Testis (tissue), 3 donors: ENCODE data around the gene DRD4. TPM values are rescaled to one million over a fixed set of nuclear protein-coding genes. Genes with fewer than 3 reads are reported as not detected.

Experiments used
- DNase-seq: peaks from one replicate; pipeline ENCODE4 v3.0.0-alpha.2; 2019
- H3K27ac ChIP-seq, 2 donors: fragments of 200-600 bp; sonication (generic); one replicate each; pipeline ENCODE4 v1.5.1; 2019
- H3K27me3 ChIP-seq: fragments of 200-600 bp; sonication (generic); one replicate; pipeline ENCODE4 v1.5.1; 2019
- H3K36me3 ChIP-seq: fragments of 200-600 bp; sonication (generic); one replicate; pipeline ENCODE4 v1.5.1; 2017; ENCODE audit warnings: low read depth; ENCODE audit errors: missing control alignments
- H3K4me1 ChIP-seq: fragments of 200-600 bp; sonication (generic); one replicate; pipeline ENCODE4 v1.5.1; 2019
- H3K4me3 ChIP-seq, 2 donors: fragments of 200-600 bp; sonication (generic); one replicate each; pipeline ENCODE4 v1.5.1; 2017 to 2019
- H3K9me3 ChIP-seq: fragments of 200-600 bp; sonication (generic); one replicate; pipeline ENCODE4 v1.5.1; 2017
- CTCF ChIP-seq, 3 experiments: fragments of 450-650 bp in 2 of 3; fragments of 200-600 bp in 1 of 3; sonication (generic) in 1 of 3; IDR thresholded peaks; one replicate each; pipeline ENCODE4 v1.5.1; 2016 to 2019; ENCODE audit warnings: antibody characterized with exemption in 3 of 3, mild to moderate bottlenecking in 2 of 3, moderate library complexity in 1 of 3
- POLR2A ChIP-seq: fragments of 450-650 bp; IDR thresholded peaks from one replicate; pipeline ENCODE4 v1.6.1; 2017; ENCODE audit warnings: antibody characterized with exemption, mild to moderate bottlenecking, moderate library complexity
- WGBS, 2 donors: methylation state at CpG; one replicate each; pipeline ENCODE4 v1.1.5; 2018; 5-methylcytosine and 5-hydroxymethylcytosine counted together
- intact Hi-C: fragments of 100-400 bp; cut with DNase I; formaldehyde crosslinking; loops from one replicate; pipeline ENCODE4 v1.15.1; 2023; ENCODE audit warnings: low total_unique reads
- polyA plus RNA-seq: library from polyadenylated mRNA; stranded (reverse); fragments of 350-450 nt; fragmentation: Illumina TruSeq; extraction: RNeasy Lipid Tissue Mini Kit (QIAGEN cat#74804); gene quantifications from one replicate; pipeline ENCODE4 v1.2.3, GENCODE V29; 2014; ENCODE audit warnings: low read depth, low replicate concordance; ENCODE audit not compliant: insufficient read depth
- total RNA-seq, 2 donors: library from RNA; depleted of rRNA; stranded (reverse); fragments of >200 nt; gene quantifications; one replicate each; pipeline ENCODE4 v1.2.3, GENCODE V29; 2016

DRD4 gene
- total and polyA plus RNA-seq, 3 donors from 2014 or later: 1.5 to 3.3 (median 2.0) TPM

- peak overlapping the region; percentile 51 to 76 for H3K27ac ChIP-seq
Measured at GRCh38 chr11:665062-665703, 28.1 kb downstream of the DRD4 start.

GRCh38 chr11:665704-666281 is 28.7 kb downstream of the DRD4 start:
- Histone ChIP-seq H3K4me3 (no peak overlapping the region), H3K4me1 (peaks cover 15% of the 10 kb centered on the region), H3K27me3 (no peaks in the 10 kb centered on the region), H3K9me3 (no peaks in the 10 kb centered on the region), H3K36me3 (no peaks in the 10 kb centered on the region), H3K27ac (peak overlapping the region; percentile 51 to 76)
- peak; percentile 61 for DNase-seq
- intact Hi-C loops: no loop called here
- WGBS, 2 donors: 58 to 64% methylated on average over 11 of the region's 11 CpGs
- TF ChIP-seq CTCF (IDR thresholded peaks at IDR 0.05) (no peak), POLR2A (no peak)

More at GRCh38 chr11:665062-665703, 28.1 kb downstream of the DRD4 start:
- Histone ChIP-seq H3K4me1 (peaks cover 15% of the 10 kb centered on the region), H3K27me3 (no peaks in the 10 kb centered on the region), H3K36me3 (no peaks in the 10 kb centered on the region), H3K4me3 (no peak overlapping the region), H3K9me3 (no peaks in the 10 kb centered on the region)
- TF ChIP-seq POLR2A: no peak
- TF ChIP-seq CTCF (IDR thresholded peaks at IDR 0.05): no peak
- intact Hi-C loops: no loop called here
- DNase-seq: peak; percentile 39
- WGBS, 2 donors: 43 to 64% methylated on average over 9 to 15 of the region's 15 CpGs

GRCh38 chr11:673866-674265 is 36.8 kb downstream of the DRD4 start:
- Histone ChIP-seq H3K4me3 (no peak overlapping the region), H3K9me3 (no peaks in the 10 kb centered on the region), H3K27ac (no peak overlapping the region), H3K36me3 (no peaks in the 10 kb centered on the region), H3K27me3 (no peaks in the 10 kb centered on the region), H3K4me1 (no peaks in the 10 kb centered on the region)
- 91 to 93% methylated on average over 8 of the region's 8 CpGs for WGBS, 2 donors
- DNase-seq: no peak
- TF ChIP-seq POLR2A (no peak), CTCF (IDR thresholded peaks at IDR 0.05) (no peak)
- intact Hi-C loops: no loop called here

GRCh38 chr11:674406-674805 is 37.3 kb downstream of the DRD4 start:
- H3K4me3 ChIP-seq: no peak overlapping the region
- H3K27me3 ChIP-seq: no peaks in the 10 kb centered on the region
- H3K27ac ChIP-seq: no peak overlapping the region
- WGBS, 2 donors: 94% methylated on average over 16 to 17 of the region's 17 CpGs
- no peaks in the 10 kb centered on the region for H3K36me3 ChIP-seq
- no peaks in the 10 kb centered on the region for H3K4me1 ChIP-seq
- TF ChIP-seq POLR2A (no peak), CTCF (IDR thresholded peaks at IDR 0.05) (no peak)
- H3K9me3 ChIP-seq: no peaks in the 10 kb centered on the region
- intact Hi-C loops: no loop called here
- DNase-seq: no peak

- no peaks in the 10 kb centered on the region for H3K36me3 ChIP-seq
- TF ChIP-seq POLR2A: no peak
- no peak for TF ChIP-seq CTCF (IDR thresholded peaks at IDR 0.05)
- peaks cover 14% of the 10 kb centered on the region for H3K4me1 ChIP-seq
- H3K4me3 ChIP-seq: no peak overlapping the region
- no peaks in the 10 kb centered on the region for H3K9me3 ChIP-seq
- no peaks in the 10 kb centered on the region for H3K27me3 ChIP-seq
- H3K27ac ChIP-seq: no peak overlapping the region
- DNase-seq: no peak
- intact Hi-C loops: no loop called here
- WGBS, 2 donors: 94% methylated on average over 3 of the region's 3 CpGs
Measured at GRCh38 chr11:678297-678696, 41.2 kb downstream of the DRD4 start.
